ENCODE measurements around the gene RPTOR.
"Not testable (repeated sequence)": the region's sequence is repeated elsewhere in the genome, so short reads cannot be mapped to it uniquely, and the experiment has no call there.

The RPTOR gene

GRCh38 chr17:80698297-80698696 is 153.7 kb downstream of the RPTOR start:
- DNase-seq: no peak

DNA sequence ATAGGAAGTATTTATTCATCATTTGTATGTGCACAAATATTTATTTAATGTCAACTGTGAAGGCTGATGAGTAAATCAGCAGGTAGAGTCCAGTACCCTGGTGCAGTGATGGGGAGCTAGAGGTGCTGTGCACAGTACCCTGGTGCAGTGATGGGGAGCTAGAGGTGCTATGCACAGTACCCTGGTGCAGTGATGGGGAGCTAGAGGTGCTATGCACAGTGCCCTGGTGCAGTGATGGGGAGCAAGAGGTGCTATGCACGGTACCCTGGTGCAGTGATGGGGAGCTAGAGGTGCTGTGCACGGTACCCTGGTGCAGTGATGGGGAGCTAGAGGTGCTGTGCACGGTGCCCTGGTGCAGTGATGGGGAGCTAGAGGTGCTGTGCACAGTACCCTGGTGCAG is 154.6 kb downstream of the RPTOR start:
- DNase-seq: not testable (repeated sequence)

- DNase-seq: no peak
These were observed 157.1 kb downstream of the RPTOR start for GRCh38 chr17:80701730-80702129.

- no peak for DNase-seq
These were observed 157.9 kb downstream of the RPTOR start for GRCh38 chr17:80702315-80703141.

DNA sequence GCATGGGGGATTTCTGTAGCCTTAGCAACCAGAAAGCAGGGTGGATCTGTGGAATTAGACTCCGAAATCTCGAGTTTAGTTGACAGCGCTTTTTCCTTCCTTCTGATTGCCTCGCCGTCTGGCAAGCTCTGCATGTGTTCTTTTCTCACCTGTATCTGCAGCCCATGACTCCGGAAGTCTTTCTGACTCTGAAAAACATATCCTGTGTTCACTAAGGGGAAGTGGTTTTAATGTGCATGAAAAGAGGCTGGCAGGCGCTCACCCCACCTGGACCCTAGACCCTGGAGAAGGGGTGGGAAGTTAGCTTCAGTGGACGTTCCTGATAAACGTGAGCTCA is 158.5 kb downstream of the RPTOR start:
- no peak for DNase-seq

GRCh38 chr17:80704381-80704819 is 159.8 kb downstream of the RPTOR start:
- DNase-seq: no peak

GRCh38 chr17:80704894-80705293 is 160.3 kb downstream of the RPTOR start:
- DNase-seq: no peak

GRCh38 chr17:80705988-80706387 is 161.3 kb downstream of the RPTOR start:
- DNase-seq: no peak

GRCh38 chr17:80706463-80706867 is 161.8 kb downstream of the RPTOR start:
- DNase-seq: no peak

DNA sequence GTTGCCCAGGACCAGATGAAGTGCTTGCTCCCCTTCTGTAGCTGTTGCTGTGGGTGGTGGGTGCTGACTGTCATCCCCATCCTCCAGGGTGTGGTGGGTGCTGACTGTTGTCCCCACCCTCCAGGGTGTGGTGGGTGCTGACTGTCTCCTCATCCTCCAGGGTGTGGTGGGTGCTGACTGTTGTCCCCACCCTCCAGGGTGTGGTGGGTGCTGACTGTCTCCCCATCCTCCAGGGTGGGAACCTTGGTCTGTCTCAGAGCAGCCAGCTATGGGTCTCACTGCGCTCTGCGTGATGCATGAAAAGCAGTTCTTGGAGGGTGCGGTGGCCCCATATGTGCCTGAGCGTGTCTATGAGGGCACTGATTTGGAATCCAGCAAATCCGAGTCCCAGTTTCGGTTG is 163.8 kb downstream of the RPTOR start:
- no peak for DNase-seq

GRCh38 chr17:80709090-80709695 is 164.6 kb downstream of the RPTOR start:
- no peak for DNase-seq

GRCh38 chr17:80710714-80711302 is 166.2 kb downstream of the RPTOR start:
- no peak for DNase-seq

DNA sequence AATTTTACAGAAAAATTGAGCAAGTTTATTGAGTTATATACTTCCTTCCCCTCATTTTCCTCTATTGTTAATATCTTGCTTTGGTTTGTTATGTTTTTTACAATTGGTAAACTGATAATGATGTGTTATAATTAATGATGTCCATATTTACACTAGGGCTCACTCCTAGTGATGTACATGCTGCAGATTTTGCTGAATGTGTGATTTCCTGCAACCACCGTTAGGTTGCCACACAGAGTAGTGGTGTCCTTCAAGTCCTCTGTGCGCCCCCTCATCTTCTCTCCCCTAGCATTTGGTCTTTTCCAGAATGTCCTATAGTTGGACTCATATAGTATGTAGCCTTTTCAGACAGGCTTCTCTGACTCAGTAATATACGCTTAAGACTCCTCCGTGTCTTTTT is 167.5 kb downstream of the RPTOR start:
- DNase-seq: no peak

DNA sequence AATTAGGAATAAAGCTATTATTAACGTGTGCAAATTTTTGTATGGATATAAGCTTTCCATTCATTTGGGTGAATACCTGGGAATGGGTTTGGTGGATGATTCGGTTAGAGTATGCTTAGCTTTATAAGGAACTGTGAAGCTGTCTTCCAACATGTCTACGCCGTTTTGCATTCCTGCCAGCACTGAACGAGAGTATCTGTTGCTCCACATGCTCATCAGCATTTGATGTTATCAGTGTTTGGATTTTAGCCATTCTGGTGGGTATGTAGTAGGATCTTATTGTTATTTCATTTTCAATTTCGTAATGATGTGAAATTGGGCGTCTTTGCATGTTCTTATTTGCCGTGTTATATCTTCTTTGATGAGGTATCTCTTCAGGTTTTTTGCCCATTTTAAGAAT is 168.0 kb downstream of the RPTOR start:
- DNase-seq: no peak

GRCh38 chr17:80716986-80717719 is 172.5 kb downstream of the RPTOR start:
- no peak for DNase-seq

- DNase-seq: no peak
These were observed 173.1 kb downstream of the RPTOR start for GRCh38 chr17:80717720-80718083.

DNA sequence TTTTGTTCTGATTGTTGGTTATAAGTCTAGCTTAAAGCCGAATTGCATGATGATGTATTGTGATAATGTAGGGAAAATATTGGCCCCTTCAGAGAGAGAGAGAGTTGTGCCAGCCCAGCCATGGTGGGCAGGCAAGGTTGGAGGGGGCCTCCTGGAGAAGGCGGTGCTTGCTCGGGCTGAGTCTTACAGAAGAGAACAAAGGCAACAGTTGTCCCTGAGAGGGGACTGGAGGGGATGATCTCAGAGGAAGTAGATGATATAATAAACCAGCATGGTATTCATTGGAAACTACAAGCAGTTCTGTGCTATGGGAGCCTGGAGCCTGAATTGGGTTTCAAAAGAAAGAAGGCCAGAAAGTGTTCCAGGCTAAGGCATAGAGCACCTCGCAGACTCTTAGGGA is 173.8 kb downstream of the RPTOR start:
- no peak for DNase-seq

GRCh38 chr17:80719449-80719848 is 174.8 kb downstream of the RPTOR start:
- no peak for DNase-seq

DNA sequence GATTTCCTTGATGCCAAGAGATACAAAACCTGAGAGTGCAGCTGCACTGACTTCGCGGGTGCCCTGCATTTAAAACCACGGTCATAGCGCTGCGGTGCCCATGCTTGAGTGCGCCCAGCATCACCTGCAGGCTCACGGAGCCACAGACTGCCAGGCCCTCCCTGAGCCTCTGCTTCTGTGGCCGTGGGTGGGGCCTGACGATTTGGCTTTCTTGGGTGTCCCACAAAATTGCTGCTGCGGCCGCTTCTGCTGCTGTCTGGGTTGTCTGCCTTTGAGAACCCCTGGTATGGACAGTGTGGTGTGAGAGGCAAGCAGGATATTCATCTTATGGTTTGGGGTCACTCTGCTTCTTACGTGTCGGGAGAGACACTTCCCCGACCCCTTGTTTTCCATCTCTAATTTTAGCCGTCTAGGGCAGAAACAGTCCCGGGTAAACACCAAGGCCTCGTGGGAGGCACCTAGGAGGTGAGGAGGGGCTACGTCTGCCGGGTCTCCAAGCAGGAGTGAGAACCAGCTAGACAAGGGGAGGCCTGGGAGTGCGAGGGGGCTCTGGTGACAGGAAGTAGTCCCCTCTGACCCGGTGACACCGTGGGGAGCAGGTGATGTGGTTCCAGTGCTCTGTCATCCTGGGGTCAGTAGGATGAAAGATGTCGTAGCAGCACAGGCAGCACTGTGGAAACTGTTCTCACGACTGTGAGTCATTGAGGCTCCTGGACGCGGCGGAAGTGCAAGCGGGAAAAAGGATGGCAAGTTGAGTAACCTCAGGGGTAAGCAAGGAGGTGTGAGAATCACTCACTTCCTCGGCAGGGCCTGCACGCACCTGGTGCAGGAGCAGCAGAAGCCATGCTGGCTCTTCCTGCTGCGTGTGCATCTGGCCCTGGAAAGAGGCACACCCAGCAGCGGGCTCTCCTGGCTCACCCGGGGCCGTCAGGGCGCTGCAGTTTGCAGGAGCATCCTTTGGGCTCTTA is 176.3 kb downstream of the RPTOR start:
- no peak for DNase-seq

- no peak for DNase-seq
These were observed 178.0 kb downstream of the RPTOR start for GRCh38 chr17:80722661-80723060.

DNA sequence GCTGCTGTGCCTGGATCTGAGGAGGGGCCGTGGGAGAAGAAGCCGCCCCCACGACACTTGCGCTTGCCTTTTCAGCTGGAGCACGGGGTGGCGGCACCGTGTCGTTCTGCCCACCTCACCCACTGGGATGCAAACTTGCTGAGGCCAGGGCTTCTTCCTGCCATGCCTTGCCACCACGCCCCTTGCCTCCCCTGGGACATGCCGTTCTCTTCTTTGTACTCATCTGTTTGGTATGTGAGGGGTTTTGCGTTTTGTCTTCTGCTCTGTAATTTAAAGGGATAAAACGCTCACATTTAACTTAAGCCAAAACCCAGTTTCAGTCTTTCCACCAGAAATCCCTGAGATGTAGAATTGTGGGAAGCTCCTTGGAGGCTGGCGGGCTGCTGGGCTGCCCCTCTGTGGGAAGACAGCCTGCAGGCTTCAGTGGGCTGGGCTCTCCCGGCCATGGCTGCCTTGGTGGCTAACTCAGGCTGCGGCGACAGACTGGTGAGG is 180.2 kb downstream of the RPTOR start:
- DNase-seq: no peak

- DNase-seq: no peak
These were observed 180.9 kb downstream of the RPTOR start for GRCh38 chr17:80725517-80725916.
